Activated CD4-positive, alpha-beta T cell treated with anti-CD3 and anti-CD28 coated beads, Interleukin-2, amount 50 U/mL, for 4 hours (primary cell): Measurements from ENCODE around the gene KIAA0825.

Experiments used
- DNase-seq, 2 experiments: peaks; one replicate each; pipeline ENCODE4 v3.0.0-alpha.2; 2020

Gene KIAA0825

DNA sequence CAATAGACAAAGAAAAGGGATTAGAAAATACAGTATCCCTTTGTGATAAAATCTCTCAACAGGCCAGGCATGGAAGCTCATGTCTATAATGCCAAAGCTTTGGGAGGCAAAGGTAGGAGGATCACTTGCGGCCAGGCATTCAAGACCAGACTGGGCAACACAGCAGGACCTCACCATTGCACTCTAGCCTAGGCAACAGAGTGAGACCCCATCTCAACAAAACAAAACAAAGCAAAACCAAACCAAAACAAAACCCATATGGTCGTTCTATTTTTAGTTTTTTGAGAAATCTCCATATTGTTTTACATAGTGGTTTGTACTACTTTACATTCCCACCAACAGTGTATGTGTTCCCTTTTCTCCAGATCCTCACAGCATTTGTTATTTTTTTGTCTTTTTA is 193.0 kb downstream of the KIAA0825 start:
- no peak for DNase-seq

DNA sequence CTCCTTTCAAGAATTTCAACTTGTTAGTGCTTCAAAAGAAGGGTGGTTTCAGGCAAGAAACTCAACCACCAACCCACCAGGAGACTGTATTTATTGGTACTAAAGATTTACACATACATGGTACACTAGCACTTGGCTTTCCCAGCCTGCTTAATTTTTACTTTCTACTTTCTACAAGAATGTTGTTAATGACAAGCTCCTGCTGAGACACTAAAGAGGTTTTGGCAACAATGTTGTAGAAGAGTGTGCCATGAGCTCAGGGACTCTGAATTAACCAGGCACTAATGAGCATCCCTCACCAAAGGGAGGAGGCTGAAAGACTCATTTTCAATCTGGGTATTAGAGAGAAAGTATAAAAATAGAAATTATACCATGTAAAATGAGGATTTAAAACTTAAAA is 195.0 kb downstream of the KIAA0825 start:
- DNase-seq, result no peak

DNA sequence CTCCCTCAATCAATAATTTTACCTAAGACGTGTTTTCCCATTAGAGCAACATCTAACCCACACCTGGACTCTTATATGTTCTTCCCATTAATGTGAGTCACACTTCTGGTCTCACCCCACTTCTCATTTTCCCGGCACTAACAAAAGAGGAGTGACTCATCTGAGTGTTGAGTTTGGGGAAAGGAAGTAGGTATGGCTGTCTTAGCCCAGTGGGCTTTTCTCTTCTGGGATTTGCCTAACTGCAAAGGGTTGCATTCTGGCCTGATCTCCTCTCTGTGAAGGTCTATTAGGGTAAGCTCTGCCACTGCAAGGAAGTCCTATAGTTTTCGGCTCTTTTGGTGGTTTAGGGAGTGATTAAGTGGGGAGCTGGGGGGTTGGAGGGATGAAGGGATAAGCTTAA is 195.6 kb downstream of the KIAA0825 start:
- no peak for DNase-seq

DNA sequence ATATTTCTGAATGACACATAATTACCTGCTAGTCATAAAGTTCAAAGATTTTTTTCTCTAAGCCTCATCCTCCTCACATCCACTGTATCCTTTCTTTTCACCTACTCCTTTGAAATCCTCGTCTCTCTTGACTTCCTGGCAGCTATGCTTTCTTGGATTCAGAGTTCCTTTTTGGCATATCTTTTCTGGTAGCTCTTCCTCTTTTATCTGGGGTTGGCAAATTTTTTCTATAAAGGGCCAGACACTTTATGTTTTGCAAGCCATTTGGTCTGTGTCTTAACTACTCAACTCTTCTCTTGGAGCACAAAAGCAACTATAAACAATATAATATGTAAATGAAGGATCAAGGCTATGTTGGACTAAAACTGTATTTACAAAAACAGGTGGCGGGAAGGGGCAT is 197.5 kb downstream of the KIAA0825 start:
- no peak for DNase-seq

DNA sequence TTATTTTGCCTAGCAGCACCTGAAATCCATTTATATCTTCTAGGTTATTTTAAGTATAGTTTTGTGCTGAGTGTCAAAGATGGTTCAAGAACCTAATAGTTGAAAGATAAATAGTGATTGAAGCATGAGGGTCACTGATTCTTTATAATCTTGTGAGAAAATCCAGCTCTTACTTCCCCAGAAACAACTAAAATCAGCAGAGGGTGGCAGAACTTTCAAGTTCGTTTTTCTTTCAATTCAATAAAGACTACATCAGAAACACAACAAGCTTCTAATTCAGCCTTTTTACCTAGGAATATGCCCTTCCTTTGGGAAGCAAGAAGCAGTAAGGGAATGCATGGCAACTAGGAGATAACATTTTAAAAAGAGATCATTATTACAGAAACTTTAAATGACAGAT is 202.6 kb downstream of the KIAA0825 start:
- no peak for DNase-seq

DNA sequence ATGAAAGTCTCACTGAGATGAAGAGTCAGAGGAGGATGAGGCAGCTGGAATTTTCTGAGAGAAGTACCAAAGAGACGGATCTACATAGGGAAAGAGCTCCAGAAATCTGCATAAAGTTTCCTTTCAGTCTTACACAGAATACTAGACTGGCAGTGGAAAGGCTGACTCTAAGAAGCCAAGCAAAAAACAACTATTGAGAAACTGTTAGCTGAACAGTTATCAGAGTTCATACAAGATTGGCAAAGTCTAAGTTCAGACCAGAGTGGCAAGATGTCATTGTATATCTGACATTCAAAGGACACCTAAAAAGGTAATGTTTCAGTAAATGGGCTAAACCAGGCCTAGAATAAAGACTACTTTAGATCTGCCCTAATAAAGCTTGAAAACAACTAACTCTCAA is 209.0 kb downstream of the KIAA0825 start:
- no peak for DNase-seq

DNA sequence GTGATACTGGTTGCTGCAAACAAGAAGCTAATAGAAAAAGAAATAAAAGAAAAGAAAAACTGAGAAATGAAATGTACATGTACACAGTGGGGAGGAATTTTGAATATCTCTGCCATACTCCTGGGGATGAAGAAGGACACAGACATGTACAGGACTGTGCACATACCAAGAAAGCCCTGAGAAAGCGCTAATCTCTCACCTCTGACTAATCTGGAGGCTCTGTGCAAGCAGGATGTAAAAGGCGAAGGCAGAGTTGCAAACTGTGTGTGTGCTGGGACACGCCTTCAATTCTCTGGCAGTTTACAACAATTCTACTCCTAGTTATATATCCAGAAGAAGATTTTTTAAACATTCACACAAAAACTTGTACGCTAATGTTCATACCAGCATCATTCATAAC is 211.4 kb downstream of the KIAA0825 start:
- no peak for DNase-seq

DNA sequence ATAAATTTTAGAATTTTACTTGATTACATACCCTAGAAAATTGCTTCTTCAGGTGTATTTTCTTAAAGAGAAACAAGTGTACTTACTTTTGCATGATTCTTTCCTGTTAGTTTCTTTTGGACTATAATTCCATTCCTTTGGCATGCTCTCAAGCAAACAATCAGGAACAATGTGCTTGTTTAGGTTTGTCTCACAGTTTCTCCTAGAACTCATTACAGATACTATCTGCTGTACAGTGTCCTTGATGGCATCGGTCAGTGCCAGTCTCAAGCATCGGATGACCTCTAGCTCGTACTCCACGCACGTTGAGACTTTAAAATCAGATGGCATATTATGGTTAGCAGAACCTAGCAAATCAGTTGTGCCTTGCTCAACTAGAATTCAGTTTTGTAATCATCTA is 214.9 kb downstream of the KIAA0825 start:
- DNase-seq, result no peak

DNA sequence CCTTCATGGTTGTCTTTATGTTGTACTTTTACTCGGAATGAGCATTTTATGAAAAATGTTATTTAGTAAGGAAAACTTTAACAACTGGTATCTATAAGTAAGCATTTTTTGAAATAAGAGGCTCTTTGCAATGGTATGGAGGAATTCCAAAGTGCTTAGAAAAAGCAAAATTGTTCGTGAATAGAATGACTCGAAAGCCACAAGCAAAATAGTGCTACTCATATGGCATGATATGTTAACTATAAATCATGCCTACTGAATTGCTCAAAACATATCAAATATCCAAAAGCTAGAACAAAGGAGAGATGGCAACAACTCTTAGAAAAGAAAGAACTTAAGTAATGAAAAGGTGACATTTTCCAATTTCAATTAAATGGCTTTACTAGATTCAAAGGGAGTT is 216.3 kb downstream of the KIAA0825 start:
- DNase-seq, result no peak

DNA sequence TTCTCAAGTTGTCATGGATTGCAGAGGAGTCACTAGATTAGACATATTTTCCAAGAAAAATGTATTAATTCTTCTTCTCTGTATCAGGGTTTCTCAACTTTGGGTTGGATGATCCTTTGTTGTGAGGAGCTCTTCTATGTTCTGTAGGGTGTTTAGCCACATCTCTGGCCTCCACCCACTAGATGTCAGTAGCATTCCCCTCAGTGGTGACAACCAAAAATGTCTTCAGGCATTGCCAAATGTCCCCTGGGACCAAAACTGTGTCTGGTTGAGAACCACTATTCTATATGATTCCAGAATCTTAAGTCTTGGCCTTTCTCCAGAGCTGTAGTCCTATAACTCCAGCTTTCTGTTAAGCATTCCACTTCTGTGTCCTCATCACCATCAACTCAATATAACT is 220.9 kb downstream of the KIAA0825 start:
- no peak for DNase-seq

DNA sequence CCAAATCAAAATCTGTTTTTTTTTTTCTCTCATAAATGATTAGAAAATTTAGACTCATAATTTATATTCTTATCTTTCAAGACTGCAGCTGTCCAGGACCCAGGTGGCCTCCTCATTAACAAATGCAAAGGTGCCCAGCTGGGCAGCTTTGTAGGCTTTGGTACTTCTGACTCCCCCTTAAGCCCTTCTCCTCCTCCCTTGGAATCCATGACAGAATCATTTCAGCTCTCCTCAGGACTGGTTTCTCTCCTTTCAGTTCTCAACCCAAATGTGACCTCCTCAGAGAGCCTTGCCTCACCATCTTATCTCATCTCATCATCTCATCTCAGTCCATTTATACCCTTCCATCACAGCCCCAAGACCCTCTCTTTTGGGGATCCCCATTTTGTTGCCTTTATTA is 221.7 kb downstream of the KIAA0825 start:
- DNase-seq, result no peak

DNA sequence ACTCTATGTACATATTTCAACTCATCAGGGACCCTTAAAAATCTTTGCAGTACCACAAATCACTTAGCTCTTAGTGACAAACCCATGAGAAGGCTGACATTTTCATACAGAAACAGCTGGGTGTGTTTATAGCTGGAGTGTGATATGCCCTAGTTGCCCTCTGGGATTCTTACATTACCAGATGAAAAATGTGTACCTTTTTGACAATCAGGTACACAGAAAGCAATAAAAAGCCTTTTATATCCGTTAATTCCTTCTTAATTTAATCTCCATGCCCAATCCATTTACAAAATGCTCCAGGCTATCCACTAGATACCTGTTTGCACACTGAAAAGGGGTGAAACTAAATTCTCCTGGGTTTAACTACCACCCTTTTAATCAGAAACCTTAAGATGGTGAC is 222.9 kb downstream of the KIAA0825 start:
- DNase-seq, result no peak

DNA sequence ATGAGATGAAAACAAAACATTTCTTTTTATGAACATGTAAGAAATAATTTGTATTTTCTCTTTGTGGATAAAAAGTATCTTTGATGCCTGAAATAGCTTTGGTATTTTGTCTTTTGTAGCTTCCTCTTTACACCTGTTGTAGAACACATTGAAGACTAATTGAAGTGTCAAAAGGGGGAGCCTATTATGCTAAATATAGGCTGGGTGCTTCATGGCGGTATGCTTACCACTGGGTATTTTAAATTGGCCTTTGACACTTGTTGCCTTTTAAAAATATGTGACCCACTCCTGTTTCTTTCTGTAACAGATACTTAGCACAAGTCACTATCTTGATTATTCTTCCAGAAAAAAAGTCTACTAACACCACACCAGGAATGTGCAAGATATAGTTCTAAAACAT is 226.4 kb downstream of the KIAA0825 start:
- no peak for DNase-seq

DNA sequence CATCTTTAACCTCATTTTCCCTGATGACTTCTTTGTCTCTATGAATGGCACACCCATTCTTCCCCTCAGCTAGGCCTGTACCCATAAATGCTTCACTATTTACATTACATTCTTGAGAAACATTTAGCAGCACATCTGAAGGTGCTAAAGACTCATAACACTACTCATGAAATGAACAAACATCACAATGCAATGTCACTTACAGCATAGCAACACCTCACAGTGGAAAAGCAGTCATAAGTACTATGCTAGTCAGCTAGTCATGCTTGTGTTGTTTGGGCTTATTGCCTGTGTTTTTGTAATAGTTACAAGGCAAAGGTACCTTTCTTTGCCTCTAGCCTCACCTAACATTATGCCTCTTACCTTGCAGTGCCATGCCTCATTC is 228.9 kb downstream of the KIAA0825 start:
- no peak for DNase-seq

DNA sequence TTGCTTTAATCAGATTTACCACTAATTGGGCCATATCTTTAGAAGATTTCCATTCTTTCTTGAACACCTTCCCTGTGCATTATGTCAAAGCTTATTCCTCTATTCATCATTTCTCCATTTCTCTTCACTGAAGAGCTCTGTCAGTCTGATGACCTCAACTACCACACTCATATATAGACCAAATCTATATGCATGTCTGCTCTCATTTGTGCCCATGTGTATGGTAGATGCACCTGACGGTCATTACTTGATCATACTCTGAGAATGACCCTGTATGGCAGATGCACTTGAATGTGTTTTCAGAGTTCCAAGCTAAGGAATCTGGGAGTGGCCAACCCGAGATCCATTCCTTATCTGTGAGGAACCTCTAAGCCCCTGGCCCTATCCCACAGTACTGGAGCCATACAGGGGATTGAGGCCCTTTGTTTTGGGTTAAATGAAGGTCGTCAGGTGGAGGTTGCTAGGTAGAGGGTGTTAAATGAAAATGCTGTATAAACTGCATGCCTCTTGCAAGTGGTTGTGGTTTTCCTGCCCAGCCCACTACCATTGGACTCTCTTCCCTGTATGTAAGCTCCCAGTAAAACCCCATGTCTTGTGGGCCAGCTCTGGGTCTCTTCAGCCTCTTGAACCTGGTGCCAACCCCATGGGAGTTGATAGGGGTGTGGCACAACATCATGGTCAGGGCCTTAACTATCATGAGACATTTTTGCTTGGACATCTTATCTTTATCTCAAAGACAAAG is 229.5 kb downstream of the KIAA0825 start:
- no peak for DNase-seq

DNA sequence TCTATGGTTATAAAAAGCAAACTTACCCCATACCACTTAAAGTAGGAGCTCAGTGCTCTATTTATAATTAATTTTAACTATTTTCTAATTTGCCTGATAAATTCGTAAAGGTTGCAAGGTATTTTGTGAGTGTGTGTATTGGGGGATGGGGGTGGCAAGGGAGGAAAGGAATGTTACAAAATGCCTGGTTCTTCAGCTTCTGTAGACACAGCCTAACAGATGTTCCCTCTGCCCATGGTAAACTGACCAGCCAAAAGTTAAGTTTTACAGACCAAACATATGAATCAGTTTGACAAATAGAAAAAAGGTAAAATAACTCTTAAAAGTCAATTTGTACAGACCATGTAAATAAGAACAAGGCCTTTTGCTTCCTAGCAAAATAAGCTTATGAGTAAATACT is 232.6 kb downstream of the KIAA0825 start:
- no peak for DNase-seq

DNA sequence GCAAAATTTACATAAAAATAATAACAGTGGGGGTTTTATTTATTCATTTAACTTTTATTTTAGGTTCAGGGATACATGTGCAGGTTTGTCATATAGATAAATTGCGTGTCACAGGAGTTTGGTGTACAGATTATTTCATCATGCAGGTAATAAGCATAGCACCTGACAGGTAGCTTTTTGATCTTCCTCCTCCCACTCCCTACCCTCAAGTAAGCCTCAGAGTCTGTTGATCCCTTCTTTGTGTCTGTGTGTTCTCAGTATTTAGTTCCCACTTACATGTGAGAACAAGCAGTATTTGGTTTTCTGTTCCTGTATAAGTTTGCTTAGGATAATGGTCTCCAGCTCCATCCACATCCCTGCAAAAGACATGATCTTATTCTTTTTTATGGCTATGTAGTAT is 240.3 kb downstream of the KIAA0825 start:
- no peak for DNase-seq

DNA sequence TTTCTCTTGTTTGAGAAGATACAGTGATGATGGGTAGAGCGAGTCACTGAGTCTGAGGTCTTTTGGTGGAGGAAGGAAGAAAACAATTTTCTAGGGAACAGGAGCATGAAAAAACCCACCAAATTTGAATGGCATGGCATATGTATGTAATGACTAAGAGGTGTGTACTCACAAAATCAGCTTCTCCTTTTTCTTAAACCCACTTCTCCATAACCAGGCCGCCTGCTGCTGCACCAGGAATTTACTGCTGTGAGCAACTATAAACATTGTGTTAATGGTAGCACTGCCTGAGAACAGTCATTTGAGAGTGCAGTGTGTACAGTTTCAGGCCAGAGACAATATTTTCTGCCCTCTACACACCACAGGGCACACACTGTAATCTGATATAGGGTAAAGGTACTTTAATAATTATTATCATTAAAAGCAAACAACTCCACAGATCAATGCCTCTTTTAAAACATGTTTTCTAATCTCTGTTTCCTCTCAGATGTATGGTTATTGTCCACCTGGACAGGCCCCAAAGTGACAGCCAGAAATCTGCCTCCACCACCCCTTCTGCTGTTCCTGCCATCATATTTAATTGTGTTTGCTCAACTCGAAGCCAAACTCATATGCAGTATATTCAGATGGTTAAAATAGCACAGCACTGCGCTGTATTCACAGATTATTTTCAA is 241.6 kb downstream of the KIAA0825 start:
- no peak for DNase-seq

DNA sequence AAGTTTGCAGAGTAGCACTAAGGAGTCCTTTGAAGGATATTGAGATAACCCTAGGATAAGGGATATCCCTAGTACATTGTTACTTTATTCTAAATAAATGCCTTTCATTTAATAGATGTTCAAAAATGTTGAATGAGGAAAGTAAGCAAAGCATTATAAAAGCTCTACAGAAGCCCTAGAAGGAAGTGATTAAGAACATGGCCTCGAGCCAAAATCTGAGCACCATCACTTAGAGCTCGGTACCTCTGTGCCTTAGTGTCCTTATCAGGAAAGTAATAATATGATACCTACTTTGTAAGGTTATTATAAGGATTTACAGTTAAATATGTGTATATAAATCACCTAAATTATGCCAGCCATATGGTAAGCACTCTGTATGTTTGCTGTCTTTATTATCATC is 242.6 kb downstream of the KIAA0825 start:
- no peak for DNase-seq

DNA sequence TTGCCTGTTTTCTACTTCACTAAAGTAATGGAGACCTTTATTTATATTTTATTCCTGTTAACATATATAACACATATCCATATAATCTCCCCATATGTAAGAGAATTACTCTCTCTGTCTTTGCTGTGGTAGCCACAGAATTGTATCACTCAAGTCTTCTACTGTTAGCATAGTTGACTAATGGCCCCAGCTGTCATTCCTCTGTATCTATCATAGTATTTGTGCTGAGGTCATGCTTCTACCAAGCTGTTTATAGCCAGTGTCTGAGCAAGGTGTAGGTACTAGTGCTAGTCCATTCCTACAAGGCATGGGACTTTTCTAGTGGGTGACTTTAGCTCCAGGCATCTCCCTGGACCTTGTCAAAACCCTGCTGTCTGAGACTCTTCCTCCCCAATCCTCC is 244.1 kb downstream of the KIAA0825 start:
- DNase-seq, result no peak

DNA sequence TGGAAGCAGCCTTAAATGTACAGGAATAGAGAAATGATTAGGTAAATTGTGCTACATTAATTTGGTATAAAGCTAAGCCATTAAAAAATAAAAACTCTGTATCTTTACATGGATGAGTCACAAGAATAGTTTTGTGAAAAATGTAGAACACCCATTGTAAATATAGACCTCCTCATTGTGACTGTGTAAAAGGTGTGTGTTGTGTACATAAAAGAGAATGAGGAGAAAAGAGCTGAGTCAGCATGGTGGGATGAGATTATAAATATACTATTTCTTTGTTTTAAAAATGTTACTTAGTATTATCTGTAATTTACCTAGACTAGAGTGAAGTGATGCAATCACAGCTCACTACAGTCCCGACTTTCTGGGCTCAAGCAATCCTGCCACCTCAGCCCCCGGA is 250.5 kb downstream of the KIAA0825 start:
- DNase-seq, result no peak

DNA sequence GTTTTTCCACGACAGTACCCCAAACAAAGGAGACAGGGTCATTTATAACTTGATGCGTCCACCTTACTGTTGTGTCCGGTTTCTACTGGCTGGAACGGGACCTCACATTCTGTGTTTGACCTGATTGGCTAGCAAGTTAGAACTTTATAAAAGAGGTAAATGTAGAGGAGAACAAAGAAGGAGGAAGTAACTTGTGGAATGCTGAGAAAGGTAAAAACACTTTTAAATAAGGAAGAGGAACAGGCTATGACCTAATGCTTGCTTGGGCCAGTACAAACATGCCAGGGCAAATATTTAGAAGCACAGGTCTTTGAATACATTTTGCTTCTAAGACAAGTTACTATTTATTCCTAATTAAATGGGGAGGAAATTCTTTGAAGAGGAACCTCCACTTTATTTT is 251.6 kb downstream of the KIAA0825 start:
- DNase-seq, result no peak

DNA sequence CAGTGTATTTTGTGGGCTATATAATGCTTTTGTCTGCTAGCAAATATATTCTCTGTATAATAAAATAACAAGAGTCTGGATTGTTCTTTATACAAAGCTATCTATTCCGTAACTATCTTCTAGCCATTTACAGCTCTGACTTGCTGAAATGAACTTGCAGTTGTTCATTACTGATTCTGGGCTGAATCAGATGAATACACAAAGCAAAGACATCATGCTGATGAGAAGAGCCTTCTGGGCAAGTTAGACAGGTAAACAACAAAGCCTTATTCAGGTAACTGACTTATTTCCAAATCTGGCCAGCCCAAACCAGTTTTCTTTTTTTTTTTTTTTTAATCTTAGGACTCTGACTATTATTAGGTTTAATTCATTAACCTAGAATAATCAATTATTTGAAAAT is 255.5 kb downstream of the KIAA0825 start:
- no peak for DNase-seq

DNA sequence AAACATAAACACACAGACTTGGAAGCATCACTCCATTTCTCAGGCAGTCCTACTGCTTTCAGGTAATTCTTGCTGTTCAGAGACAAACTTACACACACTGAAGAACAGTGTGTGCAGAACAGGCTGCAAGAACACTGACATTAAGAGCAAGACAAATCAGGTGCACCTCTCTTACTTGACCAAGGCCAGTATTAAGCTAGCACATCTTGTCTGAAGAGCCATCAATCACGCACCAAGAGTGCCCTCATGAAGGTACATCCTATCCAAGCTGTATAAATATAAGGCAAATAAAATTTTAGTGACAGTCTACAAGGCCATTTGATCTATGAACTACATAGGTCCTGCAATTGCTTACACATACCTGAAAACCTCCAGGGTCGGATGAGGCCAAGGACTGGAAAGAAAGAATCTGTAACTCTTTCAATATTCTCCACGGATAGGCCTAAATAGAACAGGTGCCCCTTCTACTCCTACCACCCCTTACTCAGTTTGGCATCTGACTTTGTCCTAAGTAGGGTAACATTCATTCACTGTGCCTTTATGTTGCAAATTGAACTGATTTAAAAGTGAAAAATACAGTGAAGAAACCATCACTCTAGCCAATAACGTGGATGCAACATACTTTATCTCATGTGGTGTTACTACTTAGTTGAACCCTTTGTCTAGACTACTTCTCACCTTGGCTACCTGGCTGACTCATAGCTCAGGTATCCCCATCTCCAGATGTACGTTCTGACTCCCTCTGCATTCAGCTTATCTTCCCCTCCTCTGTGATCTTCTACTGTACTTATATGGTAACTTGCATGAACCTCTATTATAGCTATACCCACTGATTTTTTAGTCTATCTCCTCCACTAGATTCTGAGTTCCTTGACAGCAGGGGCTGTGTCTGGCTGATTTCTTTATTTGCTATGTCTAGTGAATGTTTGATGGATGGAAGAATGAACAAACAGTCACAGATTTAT is 256.3 kb downstream of the KIAA0825 start:
- DNase-seq, result no peak
